NCI-H774 (cell line): ENCODE data around the gene VPREB1.
"Not testable (repeated sequence)": the region's sequence is repeated elsewhere in the genome, so short reads cannot be mapped to it uniquely, and the experiment has no call there.

ENCODE experiments used
- DNase-seq: peaks from one replicate; lab custom pipeline; 2025; lab: John Stamatoyannopoulos, UW

Gene VPREB1

GRCh38 chr22:22246706-22247105 is 2.1 kb downstream of the VPREB1 start:
- no peak for DNase-seq

DNA sequence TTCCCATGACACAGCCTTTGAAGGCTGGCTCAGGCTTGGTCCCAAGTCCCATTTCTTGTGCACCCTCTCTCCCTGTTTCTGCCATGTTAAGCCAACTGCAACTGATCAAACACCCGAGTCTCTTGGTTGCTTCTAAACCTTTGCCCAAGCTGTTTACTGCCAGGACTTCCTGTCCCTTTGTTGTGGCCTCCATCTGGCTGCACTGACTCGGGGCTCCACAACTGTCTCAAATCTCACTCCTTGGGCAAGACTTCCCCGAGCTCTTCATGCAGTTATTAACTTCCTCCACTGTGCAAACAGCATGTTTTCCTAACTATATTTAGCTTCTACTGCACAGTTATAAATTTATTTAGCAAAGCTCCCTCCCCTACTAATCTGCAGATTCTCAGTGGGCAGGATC is 4.3 kb downstream of the VPREB1 start:
- DNase-seq, result no peak

DNA sequence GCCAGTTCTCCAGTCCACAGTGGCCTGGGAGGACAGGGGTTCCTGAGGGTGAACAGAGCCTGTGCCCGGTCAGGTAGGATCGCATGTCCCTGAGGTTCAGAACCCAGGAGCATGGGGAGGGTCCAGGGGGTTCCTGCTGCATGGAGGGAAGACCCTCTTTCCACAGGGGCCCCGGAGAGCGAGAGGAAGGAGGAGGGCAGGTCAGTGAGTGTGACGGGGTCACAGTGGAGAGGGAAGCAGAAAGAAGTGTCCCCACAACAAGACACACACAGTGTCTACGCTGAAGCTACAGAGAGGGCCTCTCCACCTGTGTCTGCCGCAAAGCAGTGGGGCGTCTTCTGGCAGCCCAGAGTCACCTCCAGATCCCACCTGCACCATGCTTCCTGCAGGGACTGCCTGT is 6.1 kb downstream of the VPREB1 start:
- DNase-seq, result not testable (repeated sequence)

DNA sequence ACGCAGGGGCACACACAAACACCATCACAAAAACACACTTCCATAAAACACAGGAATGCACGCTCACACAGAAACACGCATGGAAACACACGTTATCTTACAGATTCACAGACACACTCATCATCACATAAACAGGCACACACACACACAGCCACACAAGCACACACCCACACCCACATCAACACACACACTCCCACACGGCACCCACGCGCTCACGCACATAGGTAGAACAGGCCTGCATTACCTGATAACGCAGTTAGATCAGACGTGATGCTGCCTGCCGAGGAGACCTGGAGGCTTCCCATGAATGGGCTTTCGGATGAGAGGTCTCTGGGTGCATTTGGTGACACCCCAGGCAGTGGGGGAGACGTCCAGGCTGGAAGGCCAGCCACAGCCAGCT is 11.5 kb downstream of the VPREB1 start:
- not testable (repeated sequence) for DNase-seq

DNA sequence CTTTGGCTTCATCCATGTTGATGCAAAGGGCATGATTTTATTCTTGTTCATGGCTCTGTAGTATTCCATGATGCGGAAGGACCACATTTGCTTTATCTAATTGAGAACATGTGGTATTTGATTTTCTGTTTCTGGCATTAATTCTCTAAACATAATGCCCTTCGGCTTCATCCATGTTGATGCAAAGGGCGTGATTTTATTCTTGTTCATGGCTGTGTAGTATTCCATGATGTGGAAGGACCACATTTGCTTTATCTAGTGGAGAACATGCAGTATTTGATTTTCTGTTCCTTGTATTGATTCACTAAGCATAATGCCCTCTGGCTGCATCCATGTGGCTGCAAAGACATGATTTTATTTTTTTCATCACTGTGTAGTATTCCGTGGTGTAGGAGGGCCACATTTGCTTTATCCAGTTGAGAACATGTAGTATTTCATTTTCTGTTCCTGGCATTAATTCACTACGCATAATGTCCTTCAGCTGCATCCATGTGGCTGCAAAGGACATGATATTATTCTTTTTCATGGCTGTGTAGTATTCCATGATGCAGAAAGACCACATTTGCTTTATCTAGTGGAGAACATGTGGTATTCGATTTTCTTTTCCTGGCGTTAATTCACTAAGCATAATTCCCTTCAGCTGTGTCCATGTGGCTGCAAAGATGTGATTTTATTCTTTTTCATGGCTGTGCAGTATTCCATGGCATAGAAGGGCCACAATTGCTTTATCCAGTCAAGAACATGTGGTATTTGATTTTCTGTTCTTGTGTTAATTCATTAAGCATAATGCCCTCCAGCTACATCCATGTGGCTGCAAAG is 14.2 kb downstream of the VPREB1 start:
- not testable (repeated sequence) for DNase-seq

DNA sequence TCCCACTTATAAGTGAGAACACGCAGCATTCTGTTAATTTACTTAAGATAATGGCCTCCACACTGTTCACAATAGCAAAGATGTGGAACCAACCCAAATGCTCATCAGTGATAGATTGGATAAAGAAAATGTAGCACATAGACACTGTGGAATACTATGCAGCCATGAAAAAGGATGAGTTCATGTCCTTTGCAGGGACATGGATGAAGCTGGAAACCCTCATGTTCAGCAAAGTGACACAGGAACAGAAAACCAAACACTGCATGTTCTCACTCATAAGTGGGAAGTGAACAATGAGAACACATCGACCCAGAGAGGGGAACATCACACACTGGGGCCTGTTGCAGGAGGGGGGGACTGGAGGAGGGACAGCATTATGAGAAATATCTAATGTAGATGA is 15.6 kb downstream of the VPREB1 start:
- DNase-seq, result not testable (repeated sequence)

- not testable (repeated sequence) for DNase-seq
Observed at GRCh38 chr22:22260586-22260985, 16.0 kb downstream of the VPREB1 start.

- DNase-seq, result not testable (repeated sequence)
Observed at GRCh38 chr22:22262332-22263074, 17.9 kb downstream of the VPREB1 start.

- not testable (repeated sequence) for DNase-seq
Observed at GRCh38 chr22:22263823-22264222, 19.2 kb downstream of the VPREB1 start.

DNA sequence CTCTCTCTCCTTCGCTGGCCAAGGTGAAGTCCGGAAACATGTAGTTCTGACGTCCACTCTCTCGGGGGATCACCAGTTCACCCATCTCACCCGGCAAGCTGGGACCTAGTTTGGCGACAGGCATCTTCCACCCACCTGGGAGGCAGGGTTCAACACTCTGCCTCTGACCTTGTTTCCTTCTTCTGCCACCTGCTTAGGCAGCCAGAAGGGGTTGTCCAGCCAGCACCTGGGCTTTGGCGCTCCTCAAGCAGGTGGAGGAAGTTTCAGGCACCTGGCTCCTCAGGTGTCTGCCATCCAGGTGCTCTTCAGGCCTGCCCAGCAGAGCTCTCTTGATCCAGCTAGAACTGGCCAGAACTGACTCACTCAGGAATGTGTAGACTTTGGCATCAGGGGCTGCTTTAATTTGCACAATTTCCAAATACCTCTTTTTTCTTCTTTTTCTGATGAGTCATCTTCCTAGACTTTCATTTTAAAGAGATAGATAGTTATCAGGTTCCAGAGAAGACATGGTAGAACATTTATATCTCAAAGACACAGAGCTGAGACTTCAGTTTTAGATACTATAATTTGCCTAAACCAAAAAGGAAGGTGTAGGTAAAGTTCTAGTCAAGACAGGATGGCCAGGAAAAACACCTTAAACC is 25.6 kb downstream of the VPREB1 start:
- DNase-seq, result not testable (repeated sequence)

GRCh38 chr22:22277423-22277822 is 32.8 kb downstream of the VPREB1 start:
- DNase-seq, result not testable (repeated sequence)

DNA sequence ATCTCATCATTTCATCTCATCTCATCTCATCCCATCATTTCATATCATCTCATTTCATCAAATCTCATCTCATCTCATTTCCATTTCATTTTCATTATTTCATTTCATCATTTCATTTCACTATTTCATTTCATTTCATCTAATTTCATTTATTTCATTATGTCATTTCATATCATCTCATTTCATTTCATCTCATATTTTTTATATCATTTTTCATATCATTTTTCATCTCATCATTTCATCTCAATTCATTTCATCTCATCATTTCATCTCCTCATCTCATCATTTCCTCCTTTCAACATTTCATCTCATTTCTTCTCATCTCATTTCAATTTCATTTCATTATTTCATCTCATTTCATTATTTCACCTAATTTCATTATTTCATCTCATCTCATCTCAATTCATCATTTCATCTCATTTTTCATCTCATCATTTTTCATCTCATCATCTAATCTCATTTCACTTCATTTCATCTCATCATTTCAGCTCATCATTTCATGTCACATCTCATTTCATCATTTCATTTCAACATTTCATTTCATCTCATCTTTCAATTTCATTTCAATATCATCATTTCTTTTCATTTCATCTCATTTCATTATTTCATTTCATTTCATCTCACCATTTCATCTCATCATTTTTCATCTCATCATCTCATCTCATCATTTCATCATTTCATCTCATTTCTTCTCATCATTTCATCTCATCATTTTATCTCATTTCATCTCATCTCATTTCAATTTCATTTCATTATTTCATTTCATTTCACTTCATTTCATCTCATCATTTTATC is 40.6 kb downstream of the VPREB1 start:
- DNase-seq, result not testable (repeated sequence)

DNA sequence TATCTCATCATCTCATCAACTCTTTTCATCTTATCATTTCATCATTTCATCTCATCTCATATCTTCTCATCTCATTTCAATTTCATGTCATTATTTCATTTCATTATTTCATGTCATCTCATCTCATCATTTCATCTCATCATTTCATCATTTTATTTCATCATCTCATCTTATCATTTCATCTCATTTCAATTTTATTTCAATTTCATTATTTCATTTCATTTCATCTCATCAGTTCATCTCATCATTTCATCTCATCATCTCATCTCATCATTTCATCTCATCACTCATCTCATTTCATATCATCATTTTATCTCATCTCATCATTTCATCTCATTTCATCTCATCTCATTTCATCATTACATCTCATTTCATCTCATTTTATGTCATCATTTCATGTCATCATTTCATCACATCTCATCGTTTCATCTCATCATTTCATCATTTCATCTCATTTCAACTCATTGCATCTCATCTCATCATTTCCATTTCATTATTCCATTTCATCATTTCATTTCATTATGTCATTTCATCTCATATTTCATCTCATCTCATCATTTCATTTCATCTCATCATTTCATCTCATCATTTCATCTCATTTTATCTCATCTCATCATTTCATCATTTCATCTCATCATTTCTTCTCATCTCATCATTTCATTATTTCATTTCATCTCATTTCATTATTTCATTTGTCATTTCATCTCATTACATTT is 42.0 kb downstream of the VPREB1 start:
- not testable (repeated sequence) for DNase-seq

DNA sequence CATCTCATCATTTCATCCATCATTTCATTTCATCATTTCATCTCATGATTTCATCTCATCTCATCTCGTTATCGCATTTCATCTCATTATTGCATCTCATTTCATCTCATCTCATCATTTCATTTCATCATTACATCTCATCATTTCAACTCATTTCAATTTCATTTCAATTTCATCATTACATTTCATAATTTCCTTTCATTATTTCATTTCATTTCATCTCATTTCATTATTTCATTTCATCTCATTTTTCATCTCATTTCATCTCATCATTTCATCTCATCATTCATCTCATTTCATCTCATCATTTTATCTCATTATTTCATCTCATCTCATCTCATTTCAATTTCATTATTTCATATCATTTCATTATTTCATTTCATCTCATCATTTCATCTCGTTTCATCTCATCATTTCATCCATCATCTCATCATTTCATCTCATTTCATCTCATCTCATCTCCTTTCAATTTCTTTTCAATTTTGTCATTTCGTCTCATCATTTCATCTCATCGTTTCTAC is 42.6 kb downstream of the VPREB1 start:
- not testable (repeated sequence) for DNase-seq

GRCh38 chr22:22289666-22290065 is 45.1 kb downstream of the VPREB1 start:
- DNase-seq, result not testable (repeated sequence)

- DNase-seq, result not testable (repeated sequence)
Observed at GRCh38 chr22:22291129-22291806, 46.7 kb downstream of the VPREB1 start.

GRCh38 chr22:22292656-22293055 is 48.1 kb downstream of the VPREB1 start:
- DNase-seq, result not testable (repeated sequence)

- DNase-seq, result not testable (repeated sequence)
Observed at GRCh38 chr22:22293436-22293835, 48.9 kb downstream of the VPREB1 start.

DNA sequence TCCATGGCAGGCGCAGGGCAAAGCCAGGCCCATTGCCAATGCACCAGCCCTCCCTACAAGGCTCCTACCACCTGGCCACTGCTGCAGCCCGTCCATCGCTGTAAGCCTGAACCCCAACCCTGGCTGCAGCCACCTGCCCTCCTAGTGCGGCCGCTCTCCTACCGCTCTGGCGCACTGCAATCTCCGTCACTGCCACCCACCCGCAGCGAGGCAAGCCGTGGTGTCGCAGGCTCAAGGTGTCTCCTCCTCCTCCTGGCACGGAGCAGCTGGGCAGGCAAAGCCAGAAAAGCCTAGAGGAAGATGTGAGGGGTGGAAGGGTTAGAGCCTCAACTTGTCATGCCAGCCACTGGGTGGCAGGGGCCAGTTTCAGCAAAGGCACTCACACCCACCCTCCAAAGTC is 50.1 kb downstream of the VPREB1 start:
- DNase-seq, result not testable (repeated sequence)
